IMR-90 (cell line): ENCODE measurements around the gene RNF144B.

Source experiments
- BHLHE40 ChIP-seq: fragments of 150-350 bp; IDR thresholded peaks from 2 replicates; pipeline ENCODE4 v1.6.1; 2016; ENCODE audit warnings: mild to moderate bottlenecking, low read depth, low read length
- CEBPB ChIP-seq: IDR thresholded peaks from 2 replicates; pipeline ENCODE4 v1.6.1; 2012; ENCODE audit warnings: low read depth, low read length, improper control_type of control experiment
- CTCF ChIP-seq: conservative IDR thresholded peaks from 2 replicates; pipeline ENCODE4 v1.5.1; 2012; ENCODE audit warnings: mild to moderate bottlenecking, low read depth, low read length, improper control_type of control experiment
- FOS ChIP-seq: fragments of 150-350 bp; IDR thresholded peaks from 2 replicates; pipeline ENCODE4 v1.6.1; 2016; ENCODE audit warnings: low read depth, low read length
- MAFK ChIP-seq: IDR thresholded peaks from 2 replicates; pipeline ENCODE4 v1.6.1; 2012; ENCODE audit warnings: low read depth, low read length, improper control_type of control experiment
- POLR2A ChIP-seq: IDR thresholded peaks from 2 replicates; pipeline ENCODE4 v1.6.1; 2012; ENCODE audit warnings: mild to moderate bottlenecking, low read depth, low read length
- RAD21 ChIP-seq: IDR thresholded peaks from 2 replicates; pipeline ENCODE4 v1.6.1; 2012; ENCODE audit warnings: low read length, improper control_type of control experiment
- USF2 ChIP-seq: fragments of 150-350 bp; IDR thresholded peaks from 2 replicates; pipeline ENCODE4 v1.6.1; 2017; ENCODE audit warnings: mild to moderate bottlenecking, antibody characterized with exemption, low read length, low read depth

DNA sequence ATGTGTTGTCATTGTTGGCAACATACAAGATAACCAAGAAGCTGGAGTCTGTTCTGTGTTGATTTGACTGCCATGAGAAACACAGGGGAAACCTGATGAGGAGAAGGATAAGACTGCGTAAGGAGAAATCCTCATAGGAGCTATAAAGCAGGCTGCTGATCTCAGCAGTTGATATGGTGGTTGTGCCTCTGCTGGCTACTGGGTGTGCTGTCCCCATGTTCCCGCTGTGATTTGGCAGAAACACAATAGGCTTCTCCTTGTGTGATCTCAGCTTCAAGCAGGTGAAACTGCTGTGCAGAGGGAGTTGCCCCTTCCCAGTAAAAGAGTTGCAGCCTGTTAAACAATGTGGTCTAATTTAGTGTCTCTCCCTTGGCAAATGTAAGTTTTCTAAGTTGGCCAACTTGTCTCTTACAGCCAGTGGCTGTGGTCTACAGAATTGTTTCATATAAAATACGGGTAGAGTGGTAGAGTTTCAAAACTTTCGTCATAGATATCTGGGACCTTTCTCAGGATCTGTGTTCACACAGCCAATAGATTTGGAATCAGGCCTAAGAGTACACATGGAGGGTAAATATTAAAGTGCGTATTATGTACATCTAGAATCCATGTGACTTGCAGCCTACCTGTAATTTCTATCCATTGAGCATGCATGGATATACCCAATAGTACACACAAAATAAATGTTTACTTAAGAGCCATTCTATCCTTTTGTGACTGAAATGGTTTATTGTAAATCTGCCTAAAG lies 78.4 kb downstream of the RNF144B start:
- TF ChIP-seq CTCF = no peak
- TF ChIP-seq POLR2A = no peak
- TF ChIP-seq USF2 = no peak
- no peak for TF ChIP-seq FOS
- TF ChIP-seq MAFK = no peak
- TF ChIP-seq RAD21 = no peak
- no peak for TF ChIP-seq CEBPB
- no peak for TF ChIP-seq BHLHE40
